Measurements from ENCODE around the gene TMEM53.

GRCh38 chr1:44616284-44616990, 57.8 kb downstream of the TMEM53 start:
- TF ChIP-seq POLR2A (IDR thresholded peaks at IDR 0.05) (no peak), CTCF (IDR thresholded peaks at IDR 0.05) (no peak)

Data from breast epithelium (tissue), 3 donors.